Measurements from ENCODE around the gene ITGB6.
"Not testable (repeated sequence)": the region's sequence is repeated elsewhere in the genome, so short reads cannot be mapped to it uniquely, and the experiment has no call there.

Gene ITGB6

GRCh38 chr2:160139991-160140390 is 60.1 kb downstream of the ITGB6 start:
- no peak for DNase-seq (ENCODE audit: low read depth in 3 of 3)

DNA sequence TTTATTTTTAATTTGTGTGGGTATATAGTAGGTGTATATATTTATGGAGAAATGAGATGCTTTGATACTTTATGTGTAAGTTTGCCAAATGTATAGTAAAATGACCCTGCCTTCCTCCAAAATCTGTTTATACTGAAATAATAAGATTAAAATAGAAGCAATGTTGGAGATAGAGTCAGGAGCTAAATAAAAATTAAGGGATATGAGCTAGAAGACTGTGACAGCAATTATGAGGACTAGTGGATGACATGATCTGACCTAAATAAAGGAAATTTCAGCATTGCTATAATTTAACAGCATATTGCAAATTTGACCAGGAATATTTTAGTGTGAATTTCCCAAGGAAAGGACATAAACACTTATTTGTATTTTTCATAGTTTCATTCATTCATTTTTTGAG is 60.7 kb downstream of the ITGB6 start:
- DNase-seq (ENCODE audit: low read depth in 3 of 3): no peak

GRCh38 chr2:160138406-160138805 is 61.7 kb downstream of the ITGB6 start:
- no peak for DNase-seq (ENCODE audit: low read depth in 3 of 3)

- DNase-seq (ENCODE audit: low read depth in 3 of 3): no peak
Observed at GRCh38 chr2:160137464-160137863, 62.6 kb downstream of the ITGB6 start.

DNA sequence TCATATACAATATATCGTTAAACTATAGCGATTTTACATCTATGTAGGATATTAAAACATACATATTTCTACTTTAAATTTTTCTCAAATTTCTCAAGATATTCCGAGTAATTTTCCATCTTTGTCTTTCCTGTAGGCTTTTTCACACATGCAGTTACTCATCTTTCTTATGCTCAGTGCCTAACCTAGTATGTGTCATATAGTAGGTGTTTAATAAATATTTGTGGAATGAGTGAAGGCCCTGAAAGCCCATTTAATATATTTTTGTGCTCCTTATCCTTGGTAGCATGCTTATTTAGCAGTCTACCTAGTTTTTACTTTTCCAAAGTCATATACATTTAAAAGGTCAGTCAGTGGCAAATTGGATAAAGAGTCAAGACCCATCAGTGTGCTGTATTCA is 67.3 kb downstream of the ITGB6 start:
- DNase-seq (ENCODE audit: low read depth in 3 of 3): no peak

DNA sequence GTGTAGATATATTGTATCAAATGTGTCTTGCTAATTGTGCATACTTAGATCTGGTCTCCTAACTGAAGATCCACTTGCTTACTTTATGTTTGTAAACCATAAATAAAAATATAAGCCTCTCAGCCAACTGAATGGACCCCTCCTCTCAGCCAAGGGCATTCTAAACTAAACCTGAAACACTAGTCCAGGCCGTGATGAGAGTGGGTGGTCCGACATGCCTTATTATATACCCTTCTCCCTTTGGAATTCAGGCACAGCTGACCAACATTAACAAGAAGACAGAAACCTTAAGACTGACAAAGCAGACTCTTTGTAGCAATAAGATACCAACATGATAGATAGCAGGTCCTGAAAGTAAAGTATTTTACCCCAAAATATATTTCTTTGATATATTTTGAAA is 73.3 kb downstream of the ITGB6 start:
- DNase-seq (ENCODE audit: low read depth in 3 of 3): no peak

DNA sequence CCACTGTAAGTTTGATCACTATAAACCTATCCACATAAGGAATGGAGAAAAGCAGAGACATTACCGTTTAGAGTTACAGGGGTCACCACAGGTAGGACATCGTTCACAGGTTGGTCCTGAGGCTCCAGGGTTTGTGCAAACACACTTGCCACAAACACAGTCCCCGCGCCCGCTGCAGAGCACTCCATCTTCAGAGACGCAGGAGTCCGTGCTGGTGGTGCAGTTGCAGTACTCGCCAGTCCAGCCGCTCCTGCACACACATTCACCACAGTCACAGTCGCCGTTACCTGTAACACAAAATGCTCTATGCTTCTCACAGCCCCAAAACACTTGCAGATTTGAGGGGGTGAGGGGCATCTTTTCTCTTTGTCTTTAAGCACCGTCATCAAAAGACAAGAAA is 73.8 kb downstream of the ITGB6 start:
- no peak for DNase-seq (ENCODE audit: low read depth in 3 of 3)

DNA sequence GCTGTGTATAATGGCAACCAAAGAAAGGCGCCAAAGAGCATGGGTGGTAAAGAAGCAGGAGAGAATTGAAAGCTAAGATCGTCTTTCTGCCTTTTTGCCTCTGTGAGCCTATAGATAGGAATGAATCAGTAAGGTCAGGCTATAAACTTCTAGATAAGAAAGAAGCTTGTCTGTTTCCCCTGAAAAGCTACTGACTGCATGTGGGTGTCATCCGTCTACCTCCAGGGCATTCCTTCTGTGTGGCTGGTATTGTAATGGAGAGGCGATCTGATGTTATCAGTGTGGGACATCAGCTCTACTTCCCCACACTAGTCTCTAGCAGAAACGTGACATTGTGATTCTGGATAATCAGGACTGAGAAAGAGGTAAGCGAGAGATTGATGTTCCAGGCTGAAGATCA is 74.2 kb downstream of the ITGB6 start:
- no peak for DNase-seq (ENCODE audit: low read depth in 3 of 3)

GRCh38 chr2:160125366-160125765 is 74.7 kb downstream of the ITGB6 start:
- no peak for DNase-seq (ENCODE audit: low read depth in 3 of 3)

DNA sequence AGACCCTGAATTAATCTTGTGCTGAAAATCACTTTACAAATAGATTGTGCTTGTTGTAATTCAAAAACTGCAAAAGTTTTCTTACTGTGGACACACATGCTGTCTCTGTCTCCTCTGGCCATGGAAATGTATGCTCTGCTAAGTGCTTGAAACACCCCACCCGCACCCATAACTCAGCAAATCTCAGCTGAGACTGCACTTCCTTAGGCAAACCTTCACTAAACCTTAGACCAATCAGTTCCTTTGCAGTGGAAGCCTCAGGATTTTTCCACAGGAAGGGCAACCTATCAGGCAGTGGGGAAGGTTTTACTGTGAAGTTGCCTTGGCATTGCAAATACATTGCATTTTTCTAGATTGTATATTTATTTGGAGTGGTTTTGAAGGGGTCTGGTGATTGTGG is 75.5 kb downstream of the ITGB6 start:
- no peak for DNase-seq (ENCODE audit: low read depth in 3 of 3)

DNA sequence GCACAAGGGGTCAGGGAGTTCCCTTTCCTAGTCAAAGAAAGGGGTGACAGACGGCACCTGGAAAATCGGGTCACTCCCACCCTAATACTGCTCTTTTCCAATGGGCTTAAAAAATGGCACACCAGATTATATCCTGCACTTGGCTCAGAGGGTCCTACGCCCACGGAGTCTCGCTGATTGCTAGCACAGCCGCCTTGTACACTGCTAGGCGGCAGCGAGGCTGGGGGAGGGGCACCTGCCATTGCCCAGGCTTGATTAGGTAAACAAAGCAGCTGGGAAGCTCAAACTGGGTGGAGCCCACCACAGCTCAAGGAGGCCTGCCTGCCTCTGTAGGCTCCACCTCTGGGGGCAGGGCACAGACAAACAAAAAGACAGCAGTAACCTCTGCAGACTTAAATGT is 85.4 kb downstream of the ITGB6 start:
- not testable (repeated sequence) for DNase-seq (ENCODE audit: low read depth in 3 of 3)

DNA sequence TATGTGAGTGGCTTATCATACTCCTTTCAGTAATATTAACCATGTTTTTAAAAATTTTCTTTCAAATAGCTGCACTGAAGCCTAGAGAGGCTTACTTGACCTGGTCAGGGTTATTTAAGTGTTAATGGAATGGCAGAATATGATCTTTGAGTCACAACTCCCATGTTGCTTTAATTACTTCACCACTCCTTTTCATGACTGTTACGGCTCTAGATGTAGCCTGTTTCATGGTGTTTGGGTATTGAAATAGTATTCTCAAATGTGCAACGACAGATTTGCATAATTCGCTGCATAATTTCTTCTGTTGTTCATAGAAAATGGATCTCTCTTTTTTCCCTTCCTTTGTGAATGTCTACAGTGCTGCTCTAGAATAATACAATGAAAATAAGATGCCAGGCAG is 86.1 kb downstream of the ITGB6 start:
- no peak for DNase-seq (ENCODE audit: low read depth in 3 of 3)

- DNase-seq (ENCODE audit: low read depth in 3 of 3): no peak
Observed at GRCh38 chr2:160111951-160112798, 87.9 kb downstream of the ITGB6 start.

- DNase-seq (ENCODE audit: low read depth in 3 of 3): no peak
Observed at GRCh38 chr2:160110674-160111239, 89.3 kb downstream of the ITGB6 start.

DNA sequence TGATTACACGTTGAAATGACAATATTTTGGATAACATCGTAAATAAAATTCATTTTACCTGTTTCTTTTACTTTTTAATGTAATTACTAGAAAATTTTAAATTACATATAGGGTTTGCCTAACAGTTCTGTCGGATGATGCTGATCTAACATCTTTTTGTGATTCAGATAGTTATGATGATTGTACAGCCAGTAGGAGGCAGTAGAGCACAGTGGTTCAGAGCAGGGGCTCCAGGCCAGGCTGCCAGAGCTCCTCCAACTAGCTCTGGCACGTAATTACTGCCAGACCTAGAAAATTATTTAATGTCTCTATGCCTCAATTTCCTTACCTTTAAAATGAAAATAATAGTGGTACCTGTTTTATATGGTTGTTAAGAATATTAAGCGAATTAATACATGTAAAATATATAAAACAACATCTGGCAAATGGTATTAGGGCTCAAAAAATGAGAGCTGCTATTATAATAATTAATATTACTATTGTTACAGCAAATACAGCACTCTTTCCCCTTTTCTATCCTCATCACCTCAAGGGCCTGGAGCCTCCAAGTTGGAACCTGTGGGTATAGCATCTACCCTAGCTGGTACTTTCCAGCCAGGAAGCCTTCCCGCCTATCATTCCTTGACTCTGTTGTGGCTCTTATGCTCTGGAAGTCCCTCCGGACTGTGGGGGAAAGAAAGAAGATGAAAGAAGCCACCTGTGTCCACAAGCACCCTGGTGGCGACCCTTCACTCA is 90.0 kb downstream of the ITGB6 start:
- DNase-seq (ENCODE audit: low read depth in 3 of 3): peak; percentile 2 to 23 (median 8)

DNA sequence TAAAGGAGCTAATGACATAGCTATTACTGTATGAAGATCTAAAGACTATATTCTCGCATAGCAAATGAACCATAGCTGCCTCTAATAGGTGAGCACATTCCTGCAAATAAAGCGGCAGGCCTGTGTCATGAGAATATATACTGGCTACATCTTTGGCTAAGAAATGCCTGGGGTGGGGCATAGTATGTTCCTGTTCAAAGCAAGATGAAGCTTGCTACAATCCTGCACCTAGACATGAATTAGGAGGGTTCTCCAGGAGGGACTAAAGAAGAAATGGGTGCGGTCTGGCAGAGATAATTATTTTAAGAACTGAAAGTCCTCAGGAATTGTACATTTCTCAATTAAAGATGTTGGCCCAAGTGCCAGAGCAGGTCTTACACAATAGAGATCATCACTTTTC is 90.8 kb downstream of the ITGB6 start:
- DNase-seq (ENCODE audit: low read depth in 3 of 3): no peak

DNA sequence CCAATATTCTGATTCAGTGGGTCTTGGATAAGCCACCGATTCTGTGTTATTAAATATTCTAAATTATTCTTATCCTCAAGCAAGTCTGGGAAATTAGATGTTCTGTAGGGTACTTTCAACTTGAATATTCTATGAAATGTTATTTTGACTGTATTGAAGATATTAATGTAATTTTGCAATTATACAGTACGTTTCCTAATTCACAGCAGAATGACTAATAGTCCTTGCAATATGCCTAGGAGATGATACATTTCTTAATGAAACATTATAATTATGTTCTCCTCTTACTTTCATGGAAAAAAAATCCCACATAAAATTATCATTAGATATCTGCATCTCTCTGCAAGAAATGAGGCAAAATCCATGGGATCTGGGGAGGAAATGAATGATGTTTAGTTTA is 91.4 kb downstream of the ITGB6 start:
- DNase-seq (ENCODE audit: low read depth in 3 of 3): no peak

GRCh38 chr2:160105366-160105765 is 94.7 kb downstream of the ITGB6 start:
- no peak for DNase-seq (ENCODE audit: low read depth in 3 of 3)

GRCh38 chr2:160104115-160104514 is 96.0 kb downstream of the ITGB6 start:
- DNase-seq (ENCODE audit: low read depth in 3 of 3): no peak

DNA sequence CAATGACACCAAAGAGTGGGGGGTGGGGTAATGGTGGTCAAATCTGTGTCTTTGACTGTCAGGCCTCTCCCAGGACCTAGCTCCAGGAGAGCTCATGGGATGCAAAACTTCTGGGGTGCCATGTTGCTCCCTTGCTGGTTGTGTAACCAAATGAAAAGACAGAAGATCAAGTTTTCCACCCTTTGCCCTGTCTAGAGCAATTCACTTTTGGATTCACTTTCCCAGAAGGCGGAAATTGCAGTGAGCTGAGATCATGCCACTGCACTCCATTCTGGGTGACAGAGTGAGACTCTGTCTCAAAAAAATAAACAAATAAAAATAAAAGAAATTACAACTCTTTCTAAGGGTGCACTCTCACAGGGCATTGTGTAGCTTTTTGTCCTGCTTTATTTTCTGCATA is 102.7 kb downstream of the ITGB6 start:
- no peak for DNase-seq (ENCODE audit: low read depth in 3 of 3)

DNA sequence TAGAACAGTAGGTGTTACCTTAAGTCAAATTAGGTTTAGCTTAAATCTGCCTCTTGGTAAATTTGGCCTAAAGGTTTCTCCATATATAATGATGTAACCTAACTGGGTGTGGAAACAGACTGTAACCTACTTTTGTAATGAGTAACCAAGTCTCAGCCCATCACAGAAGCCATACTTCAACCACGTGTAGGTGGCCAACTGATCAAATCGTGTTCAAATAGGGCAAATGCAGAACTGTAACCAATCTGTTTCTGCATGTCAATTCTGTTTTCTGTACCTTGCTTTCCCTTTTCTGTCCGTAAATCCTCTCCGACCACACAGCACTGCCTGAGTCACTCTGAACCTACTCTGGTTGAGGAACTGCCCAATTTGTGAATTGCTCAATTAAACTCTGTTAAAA is 103.7 kb downstream of the ITGB6 start:
- DNase-seq (ENCODE audit: low read depth in 3 of 3): no peak

GRCh38 chr2:160092445-160092844 is 107.6 kb downstream of the ITGB6 start:
- no peak for DNase-seq (ENCODE audit: low read depth in 3 of 3)

- no peak for DNase-seq (ENCODE audit: low read depth in 3 of 3)
Observed at GRCh38 chr2:160091381-160091780, 108.7 kb downstream of the ITGB6 start.
